ENCODE data around the gene MUC4. TPM values are rescaled to one million over a fixed set of nuclear protein-coding genes. Genes with fewer than 3 reads are reported as not detected.
"Not testable (repeated sequence)": the region's sequence is repeated elsewhere in the genome, so short reads cannot be mapped to it uniquely, and the experiment has no call there.

The MUC4 gene
- total RNA-seq, 1 experiment from 2014 or later = 3.6 TPM

DNA sequence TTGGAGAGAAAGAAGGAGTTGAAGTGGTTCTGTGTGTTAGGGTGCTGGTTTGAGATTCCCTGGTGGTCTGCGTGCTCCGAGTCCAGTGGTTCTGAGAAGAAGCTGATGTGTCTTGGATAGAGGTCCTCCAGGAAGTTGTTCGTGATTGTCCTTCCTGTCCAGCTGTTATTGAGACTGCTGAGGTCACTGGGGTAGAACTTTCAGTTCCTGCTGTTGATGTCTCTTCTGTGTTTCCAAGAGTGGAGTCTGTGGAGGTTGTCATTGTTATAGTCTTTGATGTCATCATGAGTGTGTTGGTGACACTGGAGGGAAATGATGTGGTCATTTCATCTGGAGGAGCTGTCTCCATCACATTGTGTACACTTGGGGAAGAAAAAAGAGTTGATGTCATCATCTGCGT, 20.8 kb downstream of the MUC4 start:
- DNase-seq = no peak
- peaks cover 24% of the 10 kb centered on the region for H3K27me3 Mint-ChIP-seq (ENCODE audit: unreplicated experiment)
- no peaks in the 10 kb centered on the region for H3K4me1 Mint-ChIP-seq (ENCODE audit: low read depth, unreplicated experiment)

DNA sequence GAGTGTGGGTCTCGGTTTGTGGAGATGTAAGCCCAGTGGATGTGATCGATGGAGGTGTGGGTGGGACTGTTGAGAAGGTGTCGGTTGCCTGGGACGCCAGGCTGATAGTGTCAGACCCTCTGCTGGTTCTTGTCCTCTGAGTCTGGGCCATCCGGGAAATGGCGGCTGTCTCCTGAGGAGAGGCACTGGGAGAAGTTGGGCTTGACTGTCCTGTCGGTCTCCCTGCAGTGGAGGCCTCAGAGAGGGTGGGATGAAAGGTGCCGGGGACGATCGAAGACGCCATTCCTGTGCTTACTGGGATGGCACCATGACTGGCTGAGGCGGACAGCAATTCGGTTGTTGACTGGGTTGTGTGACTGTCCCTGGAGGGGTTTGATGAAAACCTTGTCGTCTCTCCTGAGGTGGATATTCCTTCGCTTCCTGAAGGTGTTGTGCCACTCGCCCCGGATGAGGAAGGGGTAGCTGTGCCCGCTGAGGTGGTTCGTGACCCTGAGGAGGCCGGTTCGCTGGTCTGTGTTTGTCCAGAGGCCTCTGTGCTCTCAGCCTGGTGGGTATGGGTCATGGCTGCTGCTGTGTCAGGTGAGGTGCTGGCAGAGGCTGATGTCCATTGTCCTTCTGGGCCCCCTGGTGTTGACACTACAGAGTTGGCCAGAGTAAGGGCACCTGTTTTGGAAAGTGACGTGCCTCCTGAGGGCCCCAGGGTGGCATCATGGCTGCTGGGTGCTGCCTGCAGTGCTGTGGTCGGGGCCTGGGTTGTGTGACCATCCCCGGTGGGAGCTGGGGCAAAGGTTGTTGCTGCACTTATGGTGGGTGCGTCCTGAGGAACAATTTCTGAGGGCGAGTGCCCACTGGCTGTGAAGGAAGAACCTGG, 22.8 kb downstream of the MUC4 start:
- CTCF ChIA-PET = no interaction called here
- Mint-ChIP-seq H3K9me3 (ENCODE audit: low read depth, unreplicated experiment) (peaks cover 34% of the 10 kb centered on the region), H3K4me1 (ENCODE audit: low read depth, unreplicated experiment) (no peaks in the 10 kb centered on the region), H3K27ac (ENCODE audit: unreplicated experiment) (peak overlapping the region; percentile 56), H3K36me3 (ENCODE audit: insufficient read depth, unreplicated experiment) (peaks cover 7% of the 10 kb centered on the region), H3K27me3 (ENCODE audit: unreplicated experiment) (peaks cover 24% of the 10 kb centered on the region), H3K4me3 (ENCODE audit: low read depth, unreplicated experiment) (no peak overlapping the region)
- BruUV-seq (replicated peaks) = no TSS peak
- no peak for DNase-seq
- TF ChIP-seq, protein P1, sequence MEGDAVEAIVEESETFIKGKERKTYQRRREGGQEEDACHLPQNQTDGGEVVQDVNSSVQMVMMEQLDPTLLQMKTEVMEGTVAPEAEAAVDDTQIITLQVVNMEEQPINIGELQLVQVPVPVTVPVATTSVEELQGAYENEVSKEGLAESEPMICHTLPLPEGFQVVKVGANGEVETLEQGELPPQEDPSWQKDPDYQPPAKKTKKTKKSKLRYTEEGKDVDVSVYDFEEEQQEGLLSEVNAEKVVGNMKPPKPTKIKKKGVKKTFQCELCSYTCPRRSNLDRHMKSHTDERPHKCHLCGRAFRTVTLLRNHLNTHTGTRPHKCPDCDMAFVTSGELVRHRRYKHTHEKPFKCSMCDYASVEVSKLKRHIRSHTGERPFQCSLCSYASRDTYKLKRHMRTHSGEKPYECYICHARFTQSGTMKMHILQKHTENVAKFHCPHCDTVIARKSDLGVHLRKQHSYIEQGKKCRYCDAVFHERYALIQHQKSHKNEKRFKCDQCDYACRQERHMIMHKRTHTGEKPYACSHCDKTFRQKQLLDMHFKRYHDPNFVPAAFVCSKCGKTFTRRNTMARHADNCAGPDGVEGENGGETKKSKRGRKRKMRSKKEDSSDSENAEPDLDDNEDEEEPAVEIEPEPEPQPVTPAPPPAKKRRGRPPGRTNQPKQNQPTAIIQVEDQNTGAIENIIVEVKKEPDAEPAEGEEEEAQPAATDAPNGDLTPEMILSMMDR (IDR thresholded peaks at IDR 0.05; ENCODE audit: unreplicated experiment) = no peak
- intact Hi-C loops (cut with micrococcal nuclease; ENCODE audit: unreplicated experiment) = no loop called here

More for the DNA sequence above, 20.8 kb downstream of the MUC4 start:
- TF ChIP-seq, protein P1 (IDR thresholded peaks at IDR 0.05; ENCODE audit: unreplicated experiment) = no peak
- peaks cover 16% of the 10 kb centered on the region for H3K9me3 Mint-ChIP-seq (ENCODE audit: low read depth, unreplicated experiment)
- no TSS peak for BruUV-seq (replicated peaks)
- H3K27ac Mint-ChIP-seq (ENCODE audit: unreplicated experiment) = no peak overlapping the region
- no peaks in the 10 kb centered on the region for H3K36me3 Mint-ChIP-seq (ENCODE audit: insufficient read depth, unreplicated experiment)
- H3K4me3 Mint-ChIP-seq (ENCODE audit: low read depth, unreplicated experiment) = no peak overlapping the region
- intact Hi-C loops (cut with micrococcal nuclease; ENCODE audit: unreplicated experiment) = no loop called here
- CTCF ChIA-PET = no interaction called here

DNA sequence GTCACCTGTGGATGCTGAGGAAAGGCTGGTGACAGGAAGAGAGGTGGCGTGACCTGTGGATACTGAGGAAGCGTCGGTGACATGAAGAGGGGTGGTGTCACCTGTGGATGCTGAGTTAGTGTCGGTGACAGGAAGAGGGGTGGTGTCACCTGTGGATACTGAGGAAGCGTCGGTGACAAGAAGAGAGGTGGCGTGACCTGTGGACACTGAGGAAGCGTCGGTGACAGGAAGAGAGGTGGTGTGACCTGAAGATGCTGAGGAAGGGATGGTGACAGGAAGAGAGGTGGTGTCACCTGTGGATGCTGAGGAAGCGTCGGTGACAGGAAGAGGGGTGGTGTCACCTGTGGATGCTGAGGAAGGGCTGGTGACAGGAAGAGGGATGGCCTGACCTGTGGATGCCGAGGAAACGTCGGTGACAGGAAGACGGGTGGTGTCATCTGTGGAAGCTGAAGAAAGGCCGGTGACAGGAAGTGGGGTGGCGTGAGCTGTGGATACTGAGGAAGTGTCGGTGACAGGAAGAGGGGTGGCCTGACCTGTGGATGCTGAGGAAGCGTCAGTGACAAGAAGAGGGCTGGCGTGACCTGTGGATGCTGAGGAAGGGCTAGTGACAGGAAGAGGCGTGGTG, 25.8 kb downstream of the MUC4 start:
- CTCF ChIA-PET; H3K4me1 Mint-ChIP-seq (ENCODE audit: low read depth, unreplicated experiment); H3K36me3 Mint-ChIP-seq (ENCODE audit: insufficient read depth, unreplicated experiment); intact Hi-C loops (cut with micrococcal nuclease; ENCODE audit: unreplicated experiment); H3K27ac Mint-ChIP-seq (ENCODE audit: unreplicated experiment); DNase-seq; H3K4me3 Mint-ChIP-seq (ENCODE audit: low read depth, unreplicated experiment); BruUV-seq (replicated peaks): not testable (repeated sequence)
- Mint-ChIP-seq H3K27me3 (ENCODE audit: unreplicated experiment) (peaks cover 15% of the 10 kb centered on the region), H3K9me3 (ENCODE audit: low read depth, unreplicated experiment) (peaks cover 48% of the 10 kb centered on the region)

DNA sequence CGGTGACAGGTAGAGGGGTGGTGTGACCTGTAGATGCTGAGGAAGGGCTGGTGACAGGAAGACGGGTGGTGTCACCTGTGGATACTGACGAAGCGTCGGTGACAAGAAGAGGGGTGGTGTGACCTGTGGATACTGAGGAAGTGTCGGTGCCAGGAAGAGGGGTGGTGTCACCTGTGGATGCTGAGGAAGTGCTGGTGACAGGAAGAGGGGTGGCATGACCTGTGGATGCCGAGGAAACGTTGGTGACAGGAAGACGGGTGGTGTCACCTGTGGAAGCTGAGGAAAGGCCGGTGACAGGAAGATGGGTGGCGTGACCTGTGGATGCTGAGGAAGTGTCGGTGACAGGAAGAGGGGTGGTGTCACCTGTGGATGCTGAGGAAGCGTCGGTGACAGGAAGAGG, 27.7 kb downstream of the MUC4 start:
- H3K27me3 Mint-ChIP-seq (ENCODE audit: unreplicated experiment); intact Hi-C loops (cut with micrococcal nuclease; ENCODE audit: unreplicated experiment); H3K4me1 Mint-ChIP-seq (ENCODE audit: low read depth, unreplicated experiment); H3K4me3 Mint-ChIP-seq (ENCODE audit: low read depth, unreplicated experiment); DNase-seq; CTCF ChIA-PET; BruUV-seq (replicated peaks); H3K36me3 Mint-ChIP-seq (ENCODE audit: insufficient read depth, unreplicated experiment): not testable (repeated sequence)
- H3K27ac Mint-ChIP-seq (ENCODE audit: unreplicated experiment) = peak overlapping the region; percentile 1
- peaks cover 56% of the 10 kb centered on the region for H3K9me3 Mint-ChIP-seq (ENCODE audit: low read depth, unreplicated experiment)

DNA sequence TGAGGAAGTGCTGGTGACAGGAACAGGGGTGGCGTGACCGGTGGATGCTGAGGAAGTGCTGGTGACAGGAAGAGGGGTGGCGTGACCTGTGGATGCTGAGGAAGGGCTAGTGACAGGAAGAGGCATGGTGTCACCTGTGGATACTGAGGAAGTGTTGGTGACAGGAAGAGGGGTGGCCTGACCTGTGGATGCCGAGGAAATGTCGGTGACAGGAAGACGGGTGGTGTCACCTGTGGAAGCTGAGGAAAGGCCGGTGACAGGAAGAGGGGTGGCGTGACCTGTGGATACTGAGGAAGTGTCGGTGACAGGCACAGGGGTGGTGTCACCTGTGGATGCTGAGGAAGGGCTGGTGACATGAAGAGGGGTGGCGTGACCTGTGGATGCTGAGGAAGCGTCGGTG, 30.5 kb downstream of the MUC4 start:
- BruUV-seq (replicated peaks); H3K4me1 Mint-ChIP-seq (ENCODE audit: low read depth, unreplicated experiment); H3K27me3 Mint-ChIP-seq (ENCODE audit: unreplicated experiment); intact Hi-C loops (cut with micrococcal nuclease; ENCODE audit: unreplicated experiment); DNase-seq; H3K36me3 Mint-ChIP-seq (ENCODE audit: insufficient read depth, unreplicated experiment); H3K4me3 Mint-ChIP-seq (ENCODE audit: low read depth, unreplicated experiment); CTCF ChIA-PET: not testable (repeated sequence)
- Mint-ChIP-seq H3K27ac (ENCODE audit: unreplicated experiment) (peak overlapping the region; percentile 14), H3K9me3 (ENCODE audit: low read depth, unreplicated experiment) (peaks cover 50% of the 10 kb centered on the region)

All from Calu3 (cell line).